ENCODE results near the gene LCE1A.

- no peak for TF ChIP-seq NR2F2 (IDR thresholded peaks at IDR 0.05)
- TF ChIP-seq CTCF (IDR thresholded peaks at IDR 0.05; ENCODE audit: low read depth, low read length, missing input control): no peak
- TF ChIP-seq, protein P1, sequence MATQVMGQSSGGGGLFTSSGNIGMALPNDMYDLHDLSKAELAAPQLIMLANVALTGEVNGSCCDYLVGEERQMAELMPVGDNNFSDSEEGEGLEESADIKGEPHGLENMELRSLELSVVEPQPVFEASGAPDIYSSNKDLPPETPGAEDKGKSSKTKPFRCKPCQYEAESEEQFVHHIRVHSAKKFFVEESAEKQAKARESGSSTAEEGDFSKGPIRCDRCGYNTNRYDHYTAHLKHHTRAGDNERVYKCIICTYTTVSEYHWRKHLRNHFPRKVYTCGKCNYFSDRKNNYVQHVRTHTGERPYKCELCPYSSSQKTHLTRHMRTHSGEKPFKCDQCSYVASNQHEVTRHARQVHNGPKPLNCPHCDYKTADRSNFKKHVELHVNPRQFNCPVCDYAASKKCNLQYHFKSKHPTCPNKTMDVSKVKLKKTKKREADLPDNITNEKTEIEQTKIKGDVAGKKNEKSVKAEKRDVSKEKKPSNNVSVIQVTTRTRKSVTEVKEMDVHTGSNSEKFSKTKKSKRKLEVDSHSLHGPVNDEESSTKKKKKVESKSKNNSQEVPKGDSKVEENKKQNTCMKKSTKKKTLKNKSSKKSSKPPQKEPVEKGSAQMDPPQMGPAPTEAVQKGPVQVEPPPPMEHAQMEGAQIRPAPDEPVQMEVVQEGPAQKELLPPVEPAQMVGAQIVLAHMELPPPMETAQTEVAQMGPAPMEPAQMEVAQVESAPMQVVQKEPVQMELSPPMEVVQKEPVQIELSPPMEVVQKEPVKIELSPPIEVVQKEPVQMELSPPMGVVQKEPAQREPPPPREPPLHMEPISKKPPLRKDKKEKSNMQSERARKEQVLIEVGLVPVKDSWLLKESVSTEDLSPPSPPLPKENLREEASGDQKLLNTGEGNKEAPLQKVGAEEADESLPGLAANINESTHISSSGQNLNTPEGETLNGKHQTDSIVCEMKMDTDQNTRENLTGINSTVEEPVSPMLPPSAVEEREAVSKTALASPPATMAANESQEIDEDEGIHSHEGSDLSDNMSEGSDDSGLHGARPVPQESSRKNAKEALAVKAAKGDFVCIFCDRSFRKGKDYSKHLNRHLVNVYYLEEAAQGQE (IDR thresholded peaks at IDR 0.05): no peak
- TF ChIP-seq SP1 (IDR thresholded peaks at IDR 0.05): no peak
- no peak for TF ChIP-seq EGR1 (IDR thresholded peaks at IDR 0.05; ENCODE audit: low read depth in 2 of 2)
- no peak for TF ChIP-seq ZBTB33 (IDR thresholded peaks at IDR 0.05)
- TF ChIP-seq, protein P2, sequence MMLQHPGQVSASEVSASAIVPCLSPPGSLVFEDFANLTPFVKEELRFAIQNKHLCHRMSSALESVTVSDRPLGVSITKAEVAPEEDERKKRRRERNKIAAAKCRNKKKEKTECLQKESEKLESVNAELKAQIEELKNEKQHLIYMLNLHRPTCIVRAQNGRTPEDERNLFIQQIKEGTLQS (IDR thresholded peaks at IDR 0.05): no peak
- TF ChIP-seq GABPA (IDR thresholded peaks at IDR 0.05 in 1 of 2, conservative IDR thresholded peaks at IDR 0.05 in 1 of 2): no peak
- no peak for TF ChIP-seq TAF1 (conservative IDR thresholded peaks at IDR 0.05)
- no peak for TF ChIP-seq MAX (IDR thresholded peaks at IDR 0.05)
Measured at GRCh38 chr1:152858062-152858461, 30.8 kb downstream of the LCE1A start.
